ENCODE results near the gene TSSK3. TPM values are rescaled to one million over a fixed set of nuclear protein-coding genes. Genes with fewer than 3 reads are reported as not detected.

TSSK3 gene
- total and polyA plus RNA-seq, 8 donors: 0.43 to 0.92 TPM; not detected in 6

- DNase-seq: no peak
- Histone ChIP-seq H3K27ac (no peak overlapping the region), H3K4me3 (no peak overlapping the region), H3K4me1 (no peaks in the 10 kb centered on the region), H3K9me3 (no peaks in the 10 kb centered on the region), H3K36me3 (peaks cover 62 to 99% (median 90%) of the 10 kb centered on the region in 4 donors), H3K27me3 (no peaks in the 10 kb centered on the region)
- WGBS, 5 donors: 95 to 96% (median 96%) methylated on average over 7 of the region's 7 CpGs
- TF ChIP-seq POLR2A (IDR thresholded peaks at IDR 0.05) (no peak), POLR2AphosphoS5 (IDR thresholded peaks at IDR 0.05) (no peak), CTCF (IDR thresholded peaks at IDR 0.05) (no peak), EP300 (IDR thresholded peaks at IDR 0.05) (no peak)
- intact Hi-C loops (cut with DNase I; ENCODE audit: low total_unique reads): no loop called here
Measured at GRCh38 chr1:32367912-32368635, 5.7 kb downstream of the TSSK3 start.

- 78 to 91% (median 84%) methylated on average over 5 of the region's 5 CpGs for WGBS, 5 donors
- DNase-seq: peak in 1 of 2 donors; percentile 45
- no peaks in the 10 kb centered on the region for H3K9me3 ChIP-seq
- H3K4me1 ChIP-seq: no peaks in the 10 kb centered on the region
- peaks cover 78 to 100% (median 95%) of the 10 kb centered on the region in 4 donors for H3K36me3 ChIP-seq
- H3K27me3 ChIP-seq: no peaks in the 10 kb centered on the region
- TF ChIP-seq EP300 (IDR thresholded peaks at IDR 0.05) (no peak), POLR2A (IDR thresholded peaks at IDR 0.05) (no peak), CTCF (IDR thresholded peaks at IDR 0.05) (no peak), POLR2AphosphoS5 (IDR thresholded peaks at IDR 0.05) (no peak)
- H3K27ac ChIP-seq: no peak overlapping the region
- intact Hi-C loops (cut with DNase I; ENCODE audit: low total_unique reads): no loop called here
- no peak overlapping the region for H3K4me3 ChIP-seq
Measured at GRCh38 chr1:32372149-32372756, 9.9 kb downstream of the TSSK3 start.

- TF ChIP-seq EP300 (IDR thresholded peaks at IDR 0.05): no peak
- no peak for TF ChIP-seq CTCF (IDR thresholded peaks at IDR 0.05)
- no peak for TF ChIP-seq POLR2A (IDR thresholded peaks at IDR 0.05)
- TF ChIP-seq POLR2AphosphoS5 (IDR thresholded peaks at IDR 0.05): no peak
- H3K9me3 ChIP-seq: no peaks in the 10 kb centered on the region
- no peak overlapping the region for H3K4me3 ChIP-seq
- no peaks in the 10 kb centered on the region for H3K4me1 ChIP-seq
- no peak overlapping the region for H3K27ac ChIP-seq
- WGBS, 5 donors: 25 to 50% (median 32%) methylated on average over 1 of the region's 1 CpG
- H3K36me3 ChIP-seq: peaks cover 80 to 100% (median 95%) of the 10 kb centered on the region in 4 donors
- no peaks in the 10 kb centered on the region for H3K27me3 ChIP-seq
- no peak for DNase-seq
- intact Hi-C loops (cut with DNase I; ENCODE audit: low total_unique reads): no loop called here
Measured at GRCh38 chr1:32373996-32374592, 11.8 kb downstream of the TSSK3 start.

- H3K9me3 ChIP-seq: no peaks in the 10 kb centered on the region
- DNase-seq: no peak
- H3K36me3 ChIP-seq: peaks cover 91 to 100% (median 99%) of the 10 kb centered on the region in 4 donors
- intact Hi-C loops (cut with DNase I; ENCODE audit: low total_unique reads): no loop called here
- no peak for TF ChIP-seq EP300 (IDR thresholded peaks at IDR 0.05)
- TF ChIP-seq POLR2AphosphoS5 (IDR thresholded peaks at IDR 0.05): no peak
- no peak for TF ChIP-seq POLR2A (IDR thresholded peaks at IDR 0.05)
- TF ChIP-seq CTCF (IDR thresholded peaks at IDR 0.05): no peak
- no peak overlapping the region for H3K27ac ChIP-seq
- H3K27me3 ChIP-seq: no peaks in the 10 kb centered on the region
- H3K4me3 ChIP-seq: no peak overlapping the region
- WGBS, 5 donors: 92 to 97% (median 93%) methylated on average over 11 of the region's 11 CpGs
- H3K4me1 ChIP-seq: no peaks in the 10 kb centered on the region
Measured at GRCh38 chr1:32376199-32376598, 13.9 kb downstream of the TSSK3 start.
